Glomerular visceral epithelial cell (primary cell): ENCODE data around the gene HOATZ.

Source experiments
- DNase-seq: peaks from one replicate; pipeline ENCODE4 v3.0.0-alpha.2; 2016; ENCODE audit errors: extremely low spot score

HOATZ gene

GRCh38 chr11:111522426-111522825, 7.8 kb downstream of the HOATZ start:
- DNase-seq: no peak

- DNase-seq: no peak
Measured at GRCh38 chr11:111523343-111523742, 8.8 kb downstream of the HOATZ start.

DNA sequence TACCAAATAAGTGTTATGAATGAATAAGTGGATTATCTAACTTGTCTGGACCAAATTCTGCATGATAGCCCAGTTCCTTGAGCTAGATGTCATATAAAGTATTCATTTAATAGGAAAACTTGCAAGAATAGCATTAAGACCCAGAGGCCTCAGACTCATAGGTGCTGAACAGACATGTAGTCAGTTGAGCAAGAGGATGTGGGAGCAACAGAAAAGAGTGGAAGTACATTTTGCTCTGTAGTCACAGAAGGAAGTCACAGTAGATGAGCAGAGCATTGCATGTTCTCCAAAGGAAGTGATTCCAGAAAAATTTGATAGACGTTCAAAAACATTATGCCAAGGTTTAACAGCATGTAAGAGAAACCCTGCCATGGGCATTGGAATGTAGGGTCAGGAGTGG, 9.5 kb downstream of the HOATZ start:
- DNase-seq: no peak

- no peak for DNase-seq
Measured at GRCh38 chr11:111525456-111525855, 10.9 kb downstream of the HOATZ start.

- peak; percentile 72 for DNase-seq
Measured at GRCh38 chr11:111526501-111526900, 11.9 kb downstream of the HOATZ start.

- DNase-seq: no peak
Measured at GRCh38 chr11:111527279-111527678, 12.7 kb downstream of the HOATZ start.

- DNase-seq: peak; percentile 15
Measured at GRCh38 chr11:111528557-111528956, 14.0 kb downstream of the HOATZ start.

- peak; percentile 67 for DNase-seq
Measured at GRCh38 chr11:111530091-111530490, 15.5 kb downstream of the HOATZ start.

- peak; percentile 13 for DNase-seq
Measured at GRCh38 chr11:111531136-111531535, 16.6 kb downstream of the HOATZ start.

DNA sequence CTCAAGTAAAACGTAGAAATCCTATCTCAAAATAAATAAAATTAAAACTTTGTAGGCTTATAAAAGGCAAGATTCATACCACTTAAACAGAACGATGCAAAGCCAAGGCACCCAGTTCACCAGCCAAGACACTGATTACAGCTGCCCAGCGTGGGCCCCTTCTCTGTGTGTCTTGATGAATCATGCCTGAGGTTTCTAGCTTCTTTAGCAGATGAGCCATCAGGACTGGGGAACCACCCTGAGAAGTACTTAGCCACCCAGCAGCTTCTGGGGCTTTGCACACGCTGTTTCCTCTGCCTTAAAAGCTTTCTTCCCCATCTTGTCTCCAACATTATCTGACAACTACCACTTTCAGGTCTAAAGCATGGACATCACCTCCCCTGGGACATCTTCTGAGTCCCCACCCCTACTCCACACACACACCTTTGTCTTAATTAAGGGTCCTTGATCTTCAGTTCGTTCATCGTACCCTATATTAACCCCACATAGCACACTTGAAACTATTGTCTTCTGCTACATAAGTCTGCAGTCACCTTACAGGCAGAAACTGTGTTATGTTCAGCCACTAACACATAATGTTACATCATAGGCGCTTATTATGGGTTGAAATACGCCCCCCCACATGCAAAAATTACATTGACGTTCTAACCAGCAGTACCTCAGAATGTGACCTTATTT, 17.2 kb downstream of the HOATZ start:
- DNase-seq: peak; percentile 87

DNA sequence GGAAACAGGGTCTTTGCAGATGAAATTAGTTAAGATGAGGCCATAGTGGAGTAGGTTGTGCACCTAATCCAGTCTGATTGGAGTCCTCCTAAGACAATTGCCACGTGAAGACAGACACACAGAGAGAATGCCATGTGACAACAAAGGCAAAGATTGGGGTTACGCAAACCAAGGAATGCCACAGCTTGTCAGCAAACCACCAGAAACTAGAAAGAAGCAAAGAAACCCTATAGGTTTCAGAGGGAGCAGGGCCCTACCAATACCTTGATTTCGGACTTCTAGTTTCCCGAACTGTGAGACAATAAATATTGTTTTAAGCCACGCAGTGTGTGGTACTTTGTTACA, 17.8 kb downstream of the HOATZ start:
- DNase-seq: no peak

DNA sequence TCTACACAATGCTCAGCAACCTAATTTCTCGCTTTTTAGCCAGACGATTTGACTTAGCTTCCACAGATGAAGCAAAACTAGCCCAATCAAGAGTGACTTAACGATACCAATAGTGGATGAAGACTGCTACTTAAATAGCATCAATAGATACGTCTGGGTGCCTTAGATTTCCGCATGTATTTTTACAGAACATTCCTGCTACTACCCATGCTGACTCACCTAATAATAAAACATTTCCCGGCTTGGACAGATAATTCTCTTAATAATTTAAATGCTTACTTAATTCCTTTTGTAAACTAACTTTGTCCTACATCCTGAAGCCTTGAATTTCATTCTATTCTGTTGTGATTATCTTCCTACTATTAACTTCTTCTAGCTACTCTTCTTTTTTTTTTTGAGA, 20.7 kb downstream of the HOATZ start:
- no peak for DNase-seq

- no peak for DNase-seq
Measured at GRCh38 chr11:111537336-111537860, 22.8 kb downstream of the HOATZ start.

DNA sequence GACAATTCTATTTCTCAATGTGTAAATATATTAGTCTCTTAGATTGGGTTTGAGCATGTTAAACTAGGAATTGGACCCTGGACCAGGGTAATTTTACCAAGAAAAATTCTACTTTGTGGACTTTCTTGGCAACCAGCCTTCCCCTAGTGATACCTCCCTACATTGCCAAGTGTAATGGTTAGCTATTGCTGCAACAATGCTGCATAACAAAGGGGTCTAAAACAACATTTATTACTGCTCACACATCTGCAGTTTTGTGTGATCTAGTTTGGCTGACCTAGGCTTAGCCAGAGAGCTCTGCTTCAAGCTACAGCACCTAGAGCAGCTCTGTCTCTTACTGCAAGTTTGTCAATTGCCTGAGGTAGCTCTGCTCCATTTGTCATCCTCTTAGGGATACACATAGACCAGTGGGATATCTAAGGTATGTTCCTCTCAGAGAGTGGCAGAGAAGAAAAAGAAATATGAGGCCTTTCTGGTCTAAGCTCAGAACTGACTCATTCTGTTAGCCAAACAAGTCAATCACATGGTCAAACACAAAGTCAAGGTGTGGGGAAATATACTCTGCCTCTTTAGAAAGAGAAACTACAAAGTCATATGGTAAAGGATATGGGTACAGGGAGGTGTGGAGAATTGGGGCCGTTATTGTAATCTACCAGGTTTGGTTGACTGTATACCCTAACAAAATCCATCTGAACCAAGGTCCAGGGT, 24.0 kb downstream of the HOATZ start:
- DNase-seq: peak; percentile 21

DNA sequence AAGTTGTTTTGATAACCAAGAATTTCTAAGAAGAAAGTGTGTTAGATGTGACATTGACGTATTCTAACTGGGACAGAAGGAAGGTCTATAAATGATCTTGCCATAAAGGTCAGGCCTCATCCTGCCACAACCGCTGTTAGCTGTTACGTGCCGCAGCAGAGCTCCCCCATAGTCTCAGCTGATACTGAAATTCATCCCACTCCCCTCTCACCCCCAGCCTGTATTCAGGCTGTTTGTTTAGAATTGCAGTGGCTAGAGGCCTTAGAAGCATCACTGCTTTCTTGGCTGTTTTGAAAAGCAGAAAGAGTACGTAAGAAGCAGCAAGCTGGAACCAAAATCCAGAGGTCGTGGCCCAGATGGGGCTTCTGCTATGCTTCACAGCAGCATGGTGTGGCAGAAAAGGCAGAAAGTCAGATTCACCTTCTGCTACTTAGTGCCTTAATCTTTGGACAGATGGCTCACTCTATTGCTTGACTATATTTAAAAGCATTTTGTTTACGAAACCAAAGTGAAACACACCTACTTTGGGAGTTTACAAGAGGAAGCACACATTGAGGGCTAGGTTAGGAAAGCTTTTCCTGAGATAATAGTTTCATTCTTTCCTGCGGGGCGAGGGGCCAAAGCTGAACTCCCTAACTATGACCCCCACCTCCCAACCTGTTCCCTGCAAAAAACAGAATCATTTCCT, 25.0 kb downstream of the HOATZ start:
- no peak for DNase-seq

- DNase-seq: peak; percentile 76
Measured at GRCh38 chr11:111540114-111540936, 25.7 kb downstream of the HOATZ start, which contains the start of gene LAYN. TSS of gene LAYN (plus strand) at chr11:111540720. CDS start at chr11:111540844, 124 bp downstream.

- no peak for DNase-seq
Measured at GRCh38 chr11:111540937-111541253, 26.3 kb downstream of the HOATZ start.

GRCh38 chr11:111541254-111542061, 26.9 kb downstream of the HOATZ start:
- DNase-seq: peak; percentile 83

- no peak for DNase-seq
Measured at GRCh38 chr11:111542606-111543275, 28.2 kb downstream of the HOATZ start.

GRCh38 chr11:111548525-111548924, 33.9 kb downstream of the HOATZ start:
- no peak for DNase-seq
